ENCODE results near the gene TMC1. TPM values are rescaled to one million over a fixed set of nuclear protein-coding genes. Genes with fewer than 3 reads are reported as not detected.

The TMC1 gene
- total RNA-seq, 4 donors from 2014 or later: 0.30 to 2.3 (median 0.44) TPM; not detected in 1

DNA sequence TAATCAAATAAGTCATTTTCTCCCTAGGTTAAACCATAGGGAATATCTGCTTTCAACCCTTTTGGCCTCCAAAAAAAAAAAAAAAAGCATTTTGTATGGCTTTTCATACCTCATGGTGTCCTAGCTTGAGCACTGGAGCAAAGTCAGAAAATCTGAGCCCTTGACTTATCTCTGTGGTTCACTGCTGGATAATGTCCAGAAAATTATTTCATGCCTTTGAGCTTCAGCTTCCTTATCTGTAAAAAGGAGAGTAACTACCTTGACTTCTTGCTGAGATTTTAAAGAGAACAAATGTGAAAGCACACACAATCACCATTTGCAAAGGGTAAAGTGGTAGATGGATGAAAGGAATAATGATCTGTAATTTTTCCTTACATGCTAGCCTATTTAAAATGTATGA is 265.5 kb downstream of the TMC1 start:
- Histone ChIP-seq H3K27ac (no peak overlapping the region), H3K27me3 (no peaks in the 10 kb centered on the region), H3K4me3 (no peak overlapping the region), H3K4me1 (peaks cover 0 to 6% (median 0%) of the 10 kb centered on the region in 4 donors), H3K9me3 (peaks cover 0 to 4% (median 0%) of the 10 kb centered on the region in 4 donors), H3K36me3 (no peaks in the 10 kb centered on the region)
- TF ChIP-seq EP300 (IDR thresholded peaks at IDR 0.05) (no peak), POLR2A (IDR thresholded peaks at IDR 0.05) (no peak)
- TF ChIP-seq, protein P1, sequence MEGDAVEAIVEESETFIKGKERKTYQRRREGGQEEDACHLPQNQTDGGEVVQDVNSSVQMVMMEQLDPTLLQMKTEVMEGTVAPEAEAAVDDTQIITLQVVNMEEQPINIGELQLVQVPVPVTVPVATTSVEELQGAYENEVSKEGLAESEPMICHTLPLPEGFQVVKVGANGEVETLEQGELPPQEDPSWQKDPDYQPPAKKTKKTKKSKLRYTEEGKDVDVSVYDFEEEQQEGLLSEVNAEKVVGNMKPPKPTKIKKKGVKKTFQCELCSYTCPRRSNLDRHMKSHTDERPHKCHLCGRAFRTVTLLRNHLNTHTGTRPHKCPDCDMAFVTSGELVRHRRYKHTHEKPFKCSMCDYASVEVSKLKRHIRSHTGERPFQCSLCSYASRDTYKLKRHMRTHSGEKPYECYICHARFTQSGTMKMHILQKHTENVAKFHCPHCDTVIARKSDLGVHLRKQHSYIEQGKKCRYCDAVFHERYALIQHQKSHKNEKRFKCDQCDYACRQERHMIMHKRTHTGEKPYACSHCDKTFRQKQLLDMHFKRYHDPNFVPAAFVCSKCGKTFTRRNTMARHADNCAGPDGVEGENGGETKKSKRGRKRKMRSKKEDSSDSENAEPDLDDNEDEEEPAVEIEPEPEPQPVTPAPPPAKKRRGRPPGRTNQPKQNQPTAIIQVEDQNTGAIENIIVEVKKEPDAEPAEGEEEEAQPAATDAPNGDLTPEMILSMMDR (IDR thresholded peaks at IDR 0.05): no peak
- DNase-seq (ENCODE audit: low spot score in 2 of 2): no peak

- TF ChIP-seq, protein P1 (IDR thresholded peaks at IDR 0.05): no peak
- TF ChIP-seq EP300 (IDR thresholded peaks at IDR 0.05): no peak
- no peak for TF ChIP-seq POLR2A (IDR thresholded peaks at IDR 0.05)
- Histone ChIP-seq H3K36me3 (no peaks in the 10 kb centered on the region), H3K4me1 (peaks cover 0 to 6% (median 0%) of the 10 kb centered on the region in 4 donors), H3K27me3 (no peaks in the 10 kb centered on the region), H3K4me3 (no peak overlapping the region), H3K27ac (peak overlapping the region in 2 of 4 donors; percentile 5 to 22), H3K9me3 (no peaks in the 10 kb centered on the region)
- no peak for DNase-seq (ENCODE audit: low spot score in 2 of 2)
- 49 to 53% methylated on average over 5 of the region's 5 CpGs for WGBS, 2 donors
Observed at GRCh38 chr9:72788966-72789735, 267.7 kb downstream of the TMC1 start.

DNA sequence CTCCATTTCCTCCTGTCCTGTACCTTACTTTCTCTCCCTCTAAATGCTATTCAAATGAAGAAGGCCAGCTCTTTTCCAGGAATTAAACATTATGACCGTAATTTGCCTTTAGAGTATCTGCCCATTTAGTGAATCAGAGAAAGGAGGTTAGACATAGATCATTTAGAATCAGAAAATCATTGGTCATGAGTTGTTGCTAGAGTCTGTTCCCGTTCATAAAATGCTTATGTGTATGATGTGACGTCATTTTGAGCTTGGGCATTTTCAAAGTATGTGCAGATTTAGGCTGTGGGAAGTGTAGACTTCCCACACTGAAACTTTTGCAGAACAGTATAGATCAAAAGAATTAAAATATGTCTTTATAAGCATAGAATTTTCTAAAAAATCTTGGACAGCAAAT is 268.5 kb downstream of the TMC1 start:
- no peaks in the 10 kb centered on the region for H3K27me3 ChIP-seq
- TF ChIP-seq, protein P1 (IDR thresholded peaks at IDR 0.05): no peak
- TF ChIP-seq EP300 (IDR thresholded peaks at IDR 0.05): no peak
- 79 to 80% methylated on average over 3 of the region's 3 CpGs for WGBS, 2 donors

DNA sequence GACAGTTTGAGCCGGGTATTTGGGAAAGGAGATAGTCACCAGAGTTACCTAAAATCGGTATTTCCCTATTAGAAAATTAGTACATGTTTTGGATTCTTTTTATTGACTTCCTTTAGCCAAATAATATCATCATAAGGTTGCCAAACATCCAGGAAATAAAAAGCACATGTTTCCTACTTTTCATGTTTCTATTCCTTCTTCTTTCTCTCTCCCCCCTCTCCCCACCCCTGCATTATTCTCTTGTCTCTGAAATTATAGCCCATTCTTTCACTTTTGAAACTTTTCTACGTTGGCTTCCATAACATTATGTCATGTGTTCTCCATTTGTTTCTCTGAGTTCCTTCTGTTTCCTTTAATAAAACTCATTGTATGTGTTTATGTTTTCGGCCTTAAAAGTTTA is 269.6 kb downstream of the TMC1 start:
- no peak for TF ChIP-seq EP300 (IDR thresholded peaks at IDR 0.05)
- TF ChIP-seq, protein P1 (IDR thresholded peaks at IDR 0.05): no peak
- no peak for TF ChIP-seq POLR2A (IDR thresholded peaks at IDR 0.05)
- no peaks in the 10 kb centered on the region for H3K27me3 ChIP-seq
- 68 to 75% methylated on average over 4 of the region's 4 CpGs for WGBS, 2 donors
- no peak overlapping the region for H3K4me3 ChIP-seq
- no peak for DNase-seq (ENCODE audit: low spot score in 2 of 2)
- H3K9me3 ChIP-seq: peaks cover 0 to 11% (median 0%) of the 10 kb centered on the region in 4 donors
- peaks cover 0 to 6% (median 0%) of the 10 kb centered on the region in 4 donors for H3K4me1 ChIP-seq
- H3K36me3 ChIP-seq: no peaks in the 10 kb centered on the region
- H3K27ac ChIP-seq: no peak overlapping the region

More for the DNA sequence above, 268.5 kb downstream of the TMC1 start:
- Histone ChIP-seq H3K4me1 (peaks cover 0 to 6% (median 0%) of the 10 kb centered on the region in 4 donors), H3K9me3 (peaks cover 0 to 2% (median 0%) of the 10 kb centered on the region in 4 donors), H3K4me3 (no peak overlapping the region), H3K27ac (peak overlapping the region in 1 of 4 donors; percentile 5), H3K36me3 (no peaks in the 10 kb centered on the region)
- DNase-seq (ENCODE audit: low spot score in 2 of 2): no peak

DNA sequence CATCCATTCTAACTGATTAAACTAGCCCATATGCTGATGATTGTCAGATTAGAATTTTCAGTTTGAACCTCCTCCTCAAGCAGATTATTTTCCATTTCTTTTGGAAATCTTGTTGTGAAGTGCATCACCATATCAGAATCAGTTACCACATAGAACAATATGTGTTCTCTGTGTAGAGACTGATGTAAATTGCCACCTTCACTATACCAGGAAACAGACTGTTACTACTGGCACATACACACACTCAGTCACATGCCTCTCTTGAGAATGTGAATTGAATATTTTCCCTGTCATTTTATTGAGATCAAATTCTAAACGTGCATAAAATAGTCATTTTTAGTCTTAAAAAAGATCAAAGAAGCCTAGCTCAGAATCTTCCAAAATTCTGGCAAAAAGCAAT is 270.0 kb downstream of the TMC1 start:
- 37 to 38% methylated on average over 1 of the region's 1 CpG for WGBS, 2 donors
- H3K27ac ChIP-seq: no peak overlapping the region
- TF ChIP-seq EP300 (IDR thresholded peaks at IDR 0.05) (no peak), POLR2A (IDR thresholded peaks at IDR 0.05) (no peak)
- TF ChIP-seq, protein P1 (IDR thresholded peaks at IDR 0.05): no peak

More for the DNA sequence above, 270.0 kb downstream of the TMC1 start:
- no peaks in the 10 kb centered on the region for H3K36me3 ChIP-seq
- no peak for DNase-seq (ENCODE audit: low spot score in 2 of 2)
- no peak overlapping the region for H3K4me3 ChIP-seq
- H3K4me1 ChIP-seq: peaks cover 0 to 6% (median 0%) of the 10 kb centered on the region in 4 donors
- no peaks in the 10 kb centered on the region for H3K27me3 ChIP-seq
- peaks cover 0 to 12% (median 0%) of the 10 kb centered on the region in 4 donors for H3K9me3 ChIP-seq

All from tibial nerve (tissue), 4 donors.